Pancreas (tissue), 10 donors: ENCODE data around the gene DLG1. TPM values are rescaled to one million over a fixed set of nuclear protein-coding genes. Genes with fewer than 3 reads are reported as not detected.
A peak's percentile ranks its signal among the peaks of the same experiment; 100 is the strongest.

Experiments
- ATAC-seq, 4 donors: fragments of 200-7000 bp; cut with Tn5 transposase; one replicate each; pipeline versions ENCODE4 v1.8.0 to v1.9.1; 2020; ENCODE audit warnings: mild to moderate bottlenecking in 4 of 4, moderate library complexity in 4 of 4
- DNase-seq, 6 donors: peaks; one replicate each; pipeline ENCODE4 v3.0.0-alpha.2; 2020
- FAIRE-seq: peaks from 2 replicates; lab custom pipeline; 2012; peaks lifted over from hg19 to GRCh38; lab: Jason Lieb, UNC
- H3K27ac ChIP-seq, 4 donors: fragments of 200-600 bp; sonication (generic); 1 replicate in 3 of 4; 2 replicates in 1 of 4; pipeline versions ENCODE4 v1.5.0 to v1.8.0; 2020
- H3K27me3 ChIP-seq, 4 donors: fragments of 200-600 bp; one replicate each; pipeline ENCODE4 v1.8.0; 2021
- H3K36me3 ChIP-seq, 3 donors: fragments of 200-600 bp; sonication (generic) in 1 of 3; one replicate each; pipeline versions ENCODE4 v1.5.0 to v1.8.0; 2020 to 2021
- H3K4me1 ChIP-seq, 3 donors: fragments of 200-600 bp; one replicate each; pipeline ENCODE4 v1.8.0; 2021
- H3K4me3 ChIP-seq, 4 donors: fragments of 200-600 bp; sonication (generic) in 2 of 4; one replicate each; pipeline versions ENCODE4 v1.5.0 to v1.8.0; 2020 to 2021
- H3K9me3 ChIP-seq, 4 donors: fragments of 200-600 bp; one replicate each; pipeline ENCODE4 v1.8.0; 2021
- CTCF ChIP-seq, 4 donors: fragments of 200-600 bp; sonication (generic) in 3 of 4; IDR thresholded peaks; one replicate each; pipeline versions ENCODE4 v1.5.0 to v1.8.0; 2021; ENCODE audit warnings: antibody characterized with exemption in 4 of 4
- WGBS, 2 donors: extraction: QIAGEN DNeasy Blood & Tissue Kit; methylation state at CpG; one replicate each; pipeline ENCODE4 v1.1.7; 2013; 5-methylcytosine and 5-hydroxymethylcytosine counted together
- intact Hi-C, 3 donors: fragments of 100-400 bp; cut with DNase I; formaldehyde crosslinking; loops; one replicate each; pipeline versions ENCODE4 v1.11.1 to v1.14.2; 2022
- polyA plus RNA-seq, 2 donors: library from polyadenylated mRNA; stranded (reverse); fragments of 200-250 nt; gene quantifications; one replicate each; pipeline ENCODE4 v1.2.3, GENCODE V29; 2013
- total RNA-seq, 6 donors: library from RNA; stranded (reverse); fragmentation: NEBNext Ultra II Directional in 4 of 6; extraction: Animal tissue kit (Norgen Biotek cat#: 25700) in 4 of 6; gene quantifications; one replicate each; pipeline versions ENCODE4 v1.2.1 to v1.2.4, GENCODE V29; 2021 to 2023
- donor health status: healthy with polysubstance abuse.
- donor health status: DM: no; HTN: no; CAD: no; lungs with moderate emphysema.
- donor health status: DM: no; HTN: no; CAD: no.
- donor health status: control.
- donor health status: control.
- donor health status: Bipolar disorder and iron deficiency.
- donor health status: DM: yes; HTN: yes; CAD: no.
- donor health status: DM: no; HTN: no; CAD: no.
- donor health status: DM: no; HTN: no; CAD: no.
- donor health status: DM: yes; HTN: yes; CAD: no.

The DLG1 gene
- total and polyA plus RNA-seq, 8 donors = 15.9 to 47.9 (median 28.6) TPM

DNA sequence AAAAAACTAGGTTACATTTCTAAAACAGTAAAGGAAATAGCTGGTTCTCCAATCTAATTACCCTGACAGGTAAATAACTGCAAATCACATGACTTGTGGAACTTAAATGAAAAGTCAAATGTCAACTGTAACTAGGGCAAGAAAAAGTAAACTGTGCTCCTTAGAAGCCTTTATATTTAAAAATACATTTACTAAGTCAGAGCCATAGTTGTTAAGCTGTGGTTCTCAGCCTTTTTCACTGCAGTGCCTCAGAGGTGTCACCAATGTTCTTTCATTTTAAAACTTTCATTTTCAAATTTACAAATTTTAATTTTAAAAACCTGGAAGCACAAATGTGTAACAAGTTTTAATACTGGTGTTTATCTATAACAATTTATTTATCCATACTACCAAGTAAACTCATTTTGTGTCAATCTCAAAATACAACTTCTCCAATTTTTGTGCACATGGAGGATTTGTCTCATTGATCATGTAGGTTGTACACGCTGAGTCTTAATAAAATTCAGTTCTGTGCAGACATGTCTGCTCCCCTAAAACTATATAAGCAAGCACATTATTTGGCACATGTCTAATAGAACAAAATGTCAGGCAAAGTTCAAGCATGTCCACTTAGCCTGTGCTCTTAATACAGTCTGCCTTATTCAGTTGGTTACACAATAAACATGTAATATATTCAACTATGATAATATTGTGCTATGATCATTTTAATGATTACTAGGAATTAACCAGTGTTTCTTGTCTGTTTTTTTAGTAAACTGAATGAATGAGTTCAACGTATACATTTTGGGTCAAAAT is 70.4 kb downstream of the DLG1 start:
- H3K4me1 ChIP-seq = peaks cover 12 to 28% (median 17%) of the 10 kb centered on the region in 3 donors
- intact Hi-C loops = no loop called here
- TF ChIP-seq CTCF (IDR thresholded peaks at IDR 0.05) = no peak
- H3K27me3 ChIP-seq = no peaks in the 10 kb centered on the region
- no peak for ATAC-seq
- no peak overlapping the region for H3K4me3 ChIP-seq
- no peaks in the 10 kb centered on the region for H3K9me3 ChIP-seq
- no peaks in the 10 kb centered on the region for H3K36me3 ChIP-seq
- no peak for DNase-seq
- 91 to 96% methylated on average over 2 of the region's 2 CpGs for WGBS, 2 donors
- FAIRE-seq = no peak
- no peak overlapping the region for H3K27ac ChIP-seq

DNA sequence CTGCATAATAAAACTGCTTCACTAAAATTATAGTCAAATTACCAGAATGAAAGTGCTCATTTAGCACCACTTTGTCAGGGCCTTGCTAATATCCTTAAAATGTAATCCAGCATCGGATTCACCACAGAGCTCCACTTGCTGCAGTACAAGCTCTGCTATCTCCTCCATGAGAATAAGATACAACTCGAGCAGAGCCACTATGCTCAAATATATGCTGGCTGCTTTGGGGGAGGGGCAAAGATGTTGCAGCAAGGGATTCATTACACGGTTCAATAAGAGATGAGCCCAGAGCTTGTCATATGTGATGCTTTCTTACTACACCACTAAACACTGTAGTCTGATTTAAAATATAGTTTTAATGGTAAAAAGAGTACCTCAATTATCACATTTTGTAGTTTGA is 72.2 kb downstream of the DLG1 start:
- H3K9me3 ChIP-seq = no peaks in the 10 kb centered on the region
- H3K36me3 ChIP-seq = no peaks in the 10 kb centered on the region
- 64 to 77% methylated on average over 3 of the region's 3 CpGs for WGBS, 2 donors
- TF ChIP-seq CTCF (IDR thresholded peaks at IDR 0.05) = no peak
- no peak for FAIRE-seq
- ATAC-seq = no peak
- H3K27ac ChIP-seq = no peak overlapping the region
- H3K27me3 ChIP-seq = no peaks in the 10 kb centered on the region
- peaks cover 12 to 28% (median 17%) of the 10 kb centered on the region in 3 donors for H3K4me1 ChIP-seq
- intact Hi-C loops = no loop called here
- DNase-seq = no peak
- no peak overlapping the region for H3K4me3 ChIP-seq

GRCh38 chr3:197225579-197225978 is 72.8 kb downstream of the DLG1 start:
- intact Hi-C loops = no loop called here
- Histone ChIP-seq H3K27me3 (no peaks in the 10 kb centered on the region), H3K9me3 (no peaks in the 10 kb centered on the region), H3K4me3 (no peak overlapping the region), H3K4me1 (peaks cover 11 to 28% (median 17%) of the 10 kb centered on the region in 3 donors), H3K27ac (no peak overlapping the region), H3K36me3 (no peaks in the 10 kb centered on the region)
- 82 to 85% methylated on average over 1 of the region's 1 CpG for WGBS, 2 donors
- no peak for DNase-seq
- no peak for TF ChIP-seq CTCF (IDR thresholded peaks at IDR 0.05)
- FAIRE-seq = no peak
- no peak for ATAC-seq

DNA sequence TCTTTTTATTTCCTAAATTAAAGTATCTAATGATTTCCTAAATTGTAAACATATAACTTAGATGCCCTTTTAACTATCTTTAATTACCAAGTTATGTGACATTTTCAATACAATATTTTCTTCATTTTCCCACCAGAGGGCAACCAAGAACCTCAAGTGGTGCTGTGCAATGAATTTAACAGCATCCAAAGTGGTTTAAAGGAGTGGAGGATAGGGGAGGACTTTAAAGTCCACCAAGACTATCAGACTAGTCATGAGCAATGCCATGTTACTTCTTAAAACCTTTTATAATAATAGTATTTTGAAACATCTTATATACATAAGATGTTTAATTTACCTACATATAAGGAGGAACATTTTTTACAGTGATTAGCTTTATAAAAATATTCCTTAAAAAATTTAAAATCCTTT is 74.4 kb downstream of the DLG1 start:
- no peak overlapping the region for H3K27ac ChIP-seq
- TF ChIP-seq CTCF (IDR thresholded peaks at IDR 0.05) = peak in 3 of 4 donors; percentile 18 to 27 (median 22)
- H3K27me3 ChIP-seq = no peaks in the 10 kb centered on the region
- H3K4me1 ChIP-seq = peaks cover 0 to 15% (median 7%) of the 10 kb centered on the region in 3 donors
- DNase-seq (no peak), FAIRE-seq (peak; percentile 5), ATAC-seq (peak; percentile 46 to 78 (median 70))
- intact Hi-C loops = no loop called here
- no peak overlapping the region for H3K4me3 ChIP-seq
- H3K36me3 ChIP-seq = no peaks in the 10 kb centered on the region
- H3K9me3 ChIP-seq = no peaks in the 10 kb centered on the region

DNA sequence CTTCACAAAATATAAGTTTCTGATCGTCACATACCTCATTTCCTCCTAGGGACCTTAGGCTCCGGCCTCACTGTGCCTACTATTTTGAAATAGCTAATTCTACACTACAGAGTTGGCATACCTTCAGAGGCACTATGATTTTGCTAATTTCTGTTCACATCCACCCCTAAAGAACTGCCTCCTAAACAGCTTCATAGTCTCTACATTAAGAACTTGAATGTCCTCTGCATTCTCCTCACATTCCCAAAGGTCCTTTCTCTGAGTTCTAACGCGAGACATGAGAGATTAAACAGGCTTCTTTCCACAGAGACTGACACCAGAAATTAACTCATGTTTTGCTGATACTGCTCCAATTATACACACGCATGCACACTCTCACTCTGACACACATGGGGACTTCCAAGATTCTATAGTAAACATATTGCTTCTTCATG is 75.5 kb downstream of the DLG1 start:
- Histone ChIP-seq H3K9me3 (no peaks in the 10 kb centered on the region), H3K4me3 (no peak overlapping the region), H3K27ac (no peak overlapping the region), H3K4me1 (peaks cover 0 to 11% (median 6%) of the 10 kb centered on the region in 3 donors), H3K36me3 (no peaks in the 10 kb centered on the region), H3K27me3 (no peaks in the 10 kb centered on the region)
- TF ChIP-seq CTCF (IDR thresholded peaks at IDR 0.05) = no peak
- 39 to 48% methylated on average over 5 of the region's 5 CpGs for WGBS, 2 donors
- intact Hi-C loops = no loop called here
- DNase-seq = no peak
- ATAC-seq = peak in 2 of 4 donors; percentile 28 to 43
- FAIRE-seq = no peak
